Measurements from ENCODE around the gene ADGRG2. TPM values are rescaled to one million over a fixed set of nuclear protein-coding genes. Genes with fewer than 3 reads are reported as not detected.

Gene ADGRG2
- total RNA-seq, 1 donor from 2014 or later, result 1.8 TPM

DNA sequence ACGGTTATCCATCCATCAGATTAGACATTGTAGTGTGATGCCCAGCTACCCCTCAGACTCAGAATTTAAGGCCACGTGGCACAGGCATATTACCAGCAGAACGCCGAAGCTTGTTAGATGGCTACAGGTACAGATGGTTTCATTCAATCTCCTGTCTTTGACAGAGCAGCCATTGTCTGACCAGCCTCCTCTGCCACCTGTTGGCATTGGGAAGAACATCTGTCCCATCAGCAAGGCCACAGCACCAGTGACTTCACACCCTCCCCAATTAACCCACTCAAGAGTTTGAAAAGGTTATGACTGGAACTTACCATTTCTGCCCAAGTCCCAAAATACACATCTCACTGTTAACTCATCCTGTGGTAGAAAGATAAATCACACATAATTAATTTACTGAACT lies 116.4 kb downstream of the ADGRG2 start:
- intact Hi-C loops (cut with DNase I), result no loop called here

GRCh38 chrX:19003756-19004155 lies 118.5 kb downstream of the ADGRG2 start:
- Histone ChIP-seq H3K4me3 (no peak overlapping the region), H3K9me3 (no peaks in the 10 kb centered on the region), H3K27ac (no peak overlapping the region), H3K36me3 (no peaks in the 10 kb centered on the region), H3K27me3 (no peaks in the 10 kb centered on the region), H3K4me1 (no peaks in the 10 kb centered on the region)
- intact Hi-C loops (cut with DNase I), result no loop called here
- no peak for ATAC-seq
- TF ChIP-seq, protein P1, sequence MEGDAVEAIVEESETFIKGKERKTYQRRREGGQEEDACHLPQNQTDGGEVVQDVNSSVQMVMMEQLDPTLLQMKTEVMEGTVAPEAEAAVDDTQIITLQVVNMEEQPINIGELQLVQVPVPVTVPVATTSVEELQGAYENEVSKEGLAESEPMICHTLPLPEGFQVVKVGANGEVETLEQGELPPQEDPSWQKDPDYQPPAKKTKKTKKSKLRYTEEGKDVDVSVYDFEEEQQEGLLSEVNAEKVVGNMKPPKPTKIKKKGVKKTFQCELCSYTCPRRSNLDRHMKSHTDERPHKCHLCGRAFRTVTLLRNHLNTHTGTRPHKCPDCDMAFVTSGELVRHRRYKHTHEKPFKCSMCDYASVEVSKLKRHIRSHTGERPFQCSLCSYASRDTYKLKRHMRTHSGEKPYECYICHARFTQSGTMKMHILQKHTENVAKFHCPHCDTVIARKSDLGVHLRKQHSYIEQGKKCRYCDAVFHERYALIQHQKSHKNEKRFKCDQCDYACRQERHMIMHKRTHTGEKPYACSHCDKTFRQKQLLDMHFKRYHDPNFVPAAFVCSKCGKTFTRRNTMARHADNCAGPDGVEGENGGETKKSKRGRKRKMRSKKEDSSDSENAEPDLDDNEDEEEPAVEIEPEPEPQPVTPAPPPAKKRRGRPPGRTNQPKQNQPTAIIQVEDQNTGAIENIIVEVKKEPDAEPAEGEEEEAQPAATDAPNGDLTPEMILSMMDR (IDR thresholded peaks at IDR 0.05), result no peak
- no peak for DNase-seq

More for the DNA sequence above, 116.4 kb downstream of the ADGRG2 start:
- Histone ChIP-seq H3K27ac (no peak overlapping the region), H3K4me1 (no peaks in the 10 kb centered on the region), H3K27me3 (no peaks in the 10 kb centered on the region), H3K36me3 (no peaks in the 10 kb centered on the region), H3K9me3 (no peaks in the 10 kb centered on the region), H3K4me3 (no peak overlapping the region)
- ATAC-seq, result no peak
- TF ChIP-seq, protein P1 (IDR thresholded peaks at IDR 0.05), result no peak
- DNase-seq, result no peak

DNA sequence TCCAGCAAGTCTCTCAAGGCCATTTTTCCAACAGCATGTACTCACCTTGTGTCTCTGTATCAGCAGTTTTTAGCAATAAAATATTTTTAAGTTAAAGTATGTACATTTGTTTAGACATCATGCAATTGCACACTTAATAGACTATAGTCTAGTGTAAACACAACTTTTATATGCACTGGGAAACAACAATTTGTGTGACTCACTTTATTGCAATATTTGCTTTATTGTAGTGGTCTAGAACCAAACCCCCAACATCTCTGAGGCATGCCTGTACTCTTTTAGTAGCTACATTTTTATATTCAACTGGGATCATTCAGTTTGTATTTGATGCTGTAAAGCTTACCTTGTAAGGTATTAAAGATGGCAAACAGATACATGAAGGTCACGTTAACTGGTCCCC lies 123.6 kb downstream of the ADGRG2 start:
- Histone ChIP-seq H3K4me1 (no peaks in the 10 kb centered on the region), H3K4me3 (no peak overlapping the region), H3K9me3 (no peaks in the 10 kb centered on the region), H3K27ac (no peak overlapping the region), H3K27me3 (no peaks in the 10 kb centered on the region), H3K36me3 (no peaks in the 10 kb centered on the region)
- ATAC-seq (no peak), DNase-seq (no peak)
- TF ChIP-seq, protein P1 (IDR thresholded peaks at IDR 0.05), result no peak
- intact Hi-C loops (cut with DNase I), result no loop called here

GRCh38 chrX:18997916-18998315 lies 124.4 kb downstream of the ADGRG2 start:
- no peak for DNase-seq
- Histone ChIP-seq H3K9me3 (no peaks in the 10 kb centered on the region), H3K27me3 (no peaks in the 10 kb centered on the region), H3K4me1 (no peaks in the 10 kb centered on the region), H3K4me3 (no peak overlapping the region), H3K36me3 (no peaks in the 10 kb centered on the region), H3K27ac (no peak overlapping the region)
- TF ChIP-seq, protein P1 (IDR thresholded peaks at IDR 0.05), result no peak
- no peak for ATAC-seq
- intact Hi-C loops (cut with DNase I), result no loop called here

DNA sequence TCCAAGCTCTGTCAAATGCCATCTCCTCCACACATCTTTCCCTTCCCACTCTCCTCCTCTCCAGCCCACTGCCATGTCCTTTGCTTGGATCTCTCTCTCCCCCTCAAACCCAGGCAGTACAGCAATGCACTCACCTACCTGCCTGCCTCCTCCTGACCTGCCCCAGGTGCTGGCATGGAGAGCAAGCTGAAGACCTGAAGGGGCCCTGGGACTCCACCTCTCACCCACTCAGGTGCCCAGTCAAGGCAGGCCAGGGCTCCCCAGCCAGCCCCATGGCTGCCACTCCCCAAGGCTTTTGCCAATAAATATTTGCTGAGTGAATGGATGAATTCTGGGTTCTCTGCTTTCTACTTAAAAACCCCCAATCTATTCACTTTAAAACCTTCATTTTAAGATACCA lies 125.7 kb downstream of the ADGRG2 start:
- H3K36me3 ChIP-seq, result no peaks in the 10 kb centered on the region
- H3K9me3 ChIP-seq, result no peaks in the 10 kb centered on the region
- ATAC-seq, result no peak
- H3K27me3 ChIP-seq, result no peaks in the 10 kb centered on the region
- no peak for DNase-seq
- H3K27ac ChIP-seq, result no peak overlapping the region
- TF ChIP-seq, protein P1 (IDR thresholded peaks at IDR 0.05), result no peak
- H3K4me1 ChIP-seq, result no peaks in the 10 kb centered on the region
- H3K4me3 ChIP-seq, result no peak overlapping the region
- intact Hi-C loops (cut with DNase I), result no loop called here

DNA sequence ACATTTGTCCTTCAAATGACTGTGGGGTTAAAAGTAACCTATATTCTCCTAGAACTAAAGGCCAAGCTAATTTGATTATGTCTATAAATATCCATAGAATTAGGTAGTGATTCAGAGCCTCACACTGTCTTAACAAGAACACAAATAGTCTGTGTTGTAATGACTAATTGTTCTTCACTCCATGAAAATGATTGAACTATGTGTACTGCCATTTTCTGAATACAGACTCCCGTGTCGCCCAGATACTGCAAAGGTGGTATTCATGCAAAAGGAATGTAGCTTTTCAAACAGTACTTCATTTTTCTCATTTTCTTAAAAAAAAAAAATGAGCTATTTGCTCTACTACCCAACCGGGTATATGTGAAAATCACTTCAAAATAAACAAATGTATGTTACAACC lies 127.0 kb downstream of the ADGRG2 start:
- Histone ChIP-seq H3K4me3 (no peak overlapping the region), H3K9me3 (no peaks in the 10 kb centered on the region), H3K4me1 (no peaks in the 10 kb centered on the region), H3K27me3 (no peaks in the 10 kb centered on the region), H3K27ac (no peak overlapping the region), H3K36me3 (no peaks in the 10 kb centered on the region)
- TF ChIP-seq, protein P1 (IDR thresholded peaks at IDR 0.05), result no peak
- DNase-seq, result no peak
- no peak for ATAC-seq
- intact Hi-C loops (cut with DNase I), result no loop called here

Measured in upper lobe of right lung (tissue), 1 donor.